Smooth muscle cell (in vitro differentiated cells): ENCODE results near the gene GALNT14. TPM values are rescaled to one million over a fixed set of nuclear protein-coding genes. Genes with fewer than 3 reads are reported as not detected.

Source experiments
- DNase-seq: peaks from one replicate; lab custom pipeline; 2025; ENCODE audit not compliant: unreplicated experiment; lab: John Stamatoyannopoulos, UW
- H2AFZ ChIP-seq: fragments of 200-600 bp; sonication (generic); 2 replicates; pipeline ENCODE4 v1.6.0; 2016; ENCODE audit warnings: antibody characterized with exemption, low read depth, mild to moderate bottlenecking
- H3F3A ChIP-seq: fragments of 200-600 bp; sonication (generic); 2 replicates; pipeline ENCODE4 v1.6.0; 2017; ENCODE audit warnings: antibody characterized with exemption, low read depth
- H3K27ac ChIP-seq: fragments of 200-600 bp; sonication (generic); 2 replicates; pipeline ENCODE4 v1.5.1; 2016; ENCODE audit warnings: low read depth, mild to moderate bottlenecking
- H3K27me3 ChIP-seq: fragments of 200-600 bp; sonication (generic); 2 replicates; pipeline ENCODE4 v1.6.1; 2016; ENCODE audit warnings: low read depth, mild to moderate bottlenecking
- H3K36me3 ChIP-seq: fragments of 200-600 bp; sonication (generic); 2 replicates; pipeline ENCODE4 v1.5.1; 2016; ENCODE audit warnings: low read depth
- H3K4me1 ChIP-seq: fragments of 200-600 bp; sonication (generic); 2 replicates; pipeline ENCODE4 v1.5.1; 2016; ENCODE audit warnings: low read depth
- H3K4me2 ChIP-seq: fragments of 200-600 bp; sonication (generic); 2 replicates; pipeline ENCODE4 v1.6.0; 2016; ENCODE audit warnings: mild to moderate bottlenecking
- H3K4me3 ChIP-seq: fragments of 200-600 bp; sonication (generic); 2 replicates; pipeline ENCODE4 v1.5.1; 2016; ENCODE audit warnings: mild to moderate bottlenecking
- H3K79me2 ChIP-seq: fragments of 200-600 bp; sonication (generic); 2 replicates; pipeline ENCODE4 v1.6.0; 2016; ENCODE audit warnings: low read depth, mild to moderate bottlenecking
- H3K9ac ChIP-seq: fragments of 200-600 bp; sonication (generic); 2 replicates; pipeline ENCODE4 v1.6.0; 2016; ENCODE audit warnings: low read depth
- H3K9me3 ChIP-seq: fragments of 200-600 bp; sonication (generic); replicated peaks from 2 replicates; pipeline ENCODE4 v1.5.1; 2016; ENCODE audit warnings: low read depth
- H4K20me1 ChIP-seq: fragments of 200-600 bp; sonication (generic); 2 replicates; pipeline ENCODE4 v1.6.0; 2016; ENCODE audit warnings: low read depth
- CTCF ChIP-seq: fragments of 200-600 bp; sonication (generic); IDR thresholded peaks from 2 replicates; pipeline ENCODE4 v1.5.1; 2017; ENCODE audit warnings: borderline replicate concordance, mild to moderate bottlenecking, antibody characterized with exemption; ENCODE audit not compliant: insufficient read depth, poor library complexity, severe bottlenecking
- WGBS: methylation state at CpG from one replicate; pipeline ENCODE4 v1.1.7; 2016; ENCODE audit warnings: low lambda C conversion rate; 5-methylcytosine and 5-hydroxymethylcytosine counted together
- polyA plus RNA-seq: library from polyadenylated mRNA; unstranded; fragments of >200 nt; fragmentation: Nextera tagmentation; extraction: Ambion mirVana; gene quantifications from 2 replicates; pipeline ENCODE4 v1.2.1, GENCODE V29; 2016
- total RNA-seq: library from RNA; depleted of rRNA; stranded (reverse); fragments of >200 nt; gene quantifications from 2 replicates; pipeline ENCODE4 v1.2.3, GENCODE V29; 2014

The GALNT14 gene
- total and polyA plus RNA-seq, 2 experiments from 2014 or later: 0.63 to 1.0 TPM

- H3K4me2 ChIP-seq: no peak overlapping the region
- no peak for TF ChIP-seq CTCF
- no peak overlapping the region for H3K4me3 ChIP-seq
- H3K27ac ChIP-seq: no peak overlapping the region
- H2AFZ ChIP-seq: no peak overlapping the region
- no peaks in the 10 kb centered on the region for H3F3A ChIP-seq
- no peaks in the 10 kb centered on the region for H3K27me3 ChIP-seq
- no peaks in the 10 kb centered on the region for H4K20me1 ChIP-seq
- no peaks in the 10 kb centered on the region for H3K79me2 ChIP-seq
- no peaks in the 10 kb centered on the region for H3K36me3 ChIP-seq
- H3K9me3 ChIP-seq: no peaks in the 10 kb centered on the region
- WGBS: 95% methylated on average over 5 of the region's 5 CpGs
- H3K9ac ChIP-seq: no peak overlapping the region
- no peaks in the 10 kb centered on the region for H3K4me1 ChIP-seq
- no peak for DNase-seq
These were observed 180.6 kb downstream of the GALNT14 start for GRCh38 chr2:30957591-30957990.

- no peak overlapping the region for H2AFZ ChIP-seq
- H3F3A ChIP-seq: no peaks in the 10 kb centered on the region
- no peak overlapping the region for H3K27ac ChIP-seq
- H3K9me3 ChIP-seq: no peaks in the 10 kb centered on the region
- no peak overlapping the region for H3K4me3 ChIP-seq
- no peaks in the 10 kb centered on the region for H3K36me3 ChIP-seq
- no peak overlapping the region for H3K9ac ChIP-seq
- no peak for DNase-seq
- no peak for TF ChIP-seq CTCF
- no peak overlapping the region for H3K4me2 ChIP-seq
- H3K27me3 ChIP-seq: no peaks in the 10 kb centered on the region
- H4K20me1 ChIP-seq: no peaks in the 10 kb centered on the region
- H3K4me1 ChIP-seq: no peaks in the 10 kb centered on the region
- no peaks in the 10 kb centered on the region for H3K79me2 ChIP-seq
These were observed 181.2 kb downstream of the GALNT14 start for GRCh38 chr2:30956995-30957394.

- Histone ChIP-seq H3K9ac (no peak overlapping the region), H3K4me2 (no peak overlapping the region), H3F3A (no peaks in the 10 kb centered on the region), H3K4me1 (no peaks in the 10 kb centered on the region), H2AFZ (no peak overlapping the region), H3K9me3 (no peaks in the 10 kb centered on the region), H3K27me3 (no peaks in the 10 kb centered on the region), H3K36me3 (no peaks in the 10 kb centered on the region), H3K27ac (no peak overlapping the region), H3K79me2 (no peaks in the 10 kb centered on the region), H4K20me1 (no peaks in the 10 kb centered on the region), H3K4me3 (no peak overlapping the region)
- no peak for DNase-seq
- no peak for TF ChIP-seq CTCF
- WGBS: 97% methylated on average over 17 of the region's 17 CpGs
These were observed 182.6 kb downstream of the GALNT14 start for GRCh38 chr2:30955516-30956132.

GRCh38 chr2:30950339-30950738 lies 187.9 kb downstream of the GALNT14 start:
- WGBS: 36% methylated on average over 2 of the region's 2 CpGs
- Histone ChIP-seq H2AFZ (no peak overlapping the region), H3K4me3 (no peak overlapping the region), H3K9me3 (no peaks in the 10 kb centered on the region), H3K4me1 (no peaks in the 10 kb centered on the region), H3K36me3 (no peaks in the 10 kb centered on the region), H3K79me2 (no peaks in the 10 kb centered on the region), H4K20me1 (no peaks in the 10 kb centered on the region), H3K27ac (no peak overlapping the region), H3K4me2 (no peak overlapping the region), H3K27me3 (no peaks in the 10 kb centered on the region), H3F3A (no peaks in the 10 kb centered on the region), H3K9ac (no peak overlapping the region)
- no peak for DNase-seq
- no peak for TF ChIP-seq CTCF
